Spinal cord (tissue), 10 donors: ENCODE measurements around the gene PRELID3B. TPM values are rescaled to one million over a fixed set of nuclear protein-coding genes. Genes with fewer than 3 reads are reported as not detected.

Source experiments
- DNase-seq, 6 donors: peaks; one replicate each; pipeline versions ENCODE4 v3.0.0 to v3.0.0-alpha.2; 2013 to 2015; ENCODE audit warnings: low spot score in 6 of 6, low read depth in 4 of 6
- H3K27ac ChIP-seq: one replicate; pipeline ENCODE4 v1.5.1; 2013; ENCODE audit warnings: low read depth, low read length, control low read depth
- H3K27me3 ChIP-seq: one replicate; pipeline ENCODE4 v1.6.1; 2013; ENCODE audit warnings: low read length; ENCODE audit not compliant: control insufficient read depth, insufficient read depth
- H3K36me3 ChIP-seq: one replicate; pipeline ENCODE4 v1.6.1; 2013; ENCODE audit warnings: low read length; ENCODE audit not compliant: control insufficient read depth, insufficient read depth
- H3K4me1 ChIP-seq: one replicate; pipeline ENCODE4 v1.6.1; 2013; ENCODE audit warnings: low read length; ENCODE audit not compliant: control insufficient read depth, insufficient read depth
- H3K4me3 ChIP-seq: one replicate; pipeline ENCODE4 v1.5.1; 2013; ENCODE audit warnings: low read depth, low read length, control low read depth
- H3K9me3 ChIP-seq: one replicate; pipeline ENCODE4 v1.6.1; 2013; ENCODE audit warnings: low read length; ENCODE audit not compliant: control insufficient read depth, insufficient read depth
- WGBS: methylation state at CpG from one replicate; pipeline ENCODE4 v1.1.5; 2013; ENCODE audit warnings: missing lambda C conversion rate; ENCODE audit not compliant: insufficient coverage; 5-methylcytosine and 5-hydroxymethylcytosine counted together
- polyA plus RNA-seq, 2 donors: library from polyadenylated mRNA; unstranded; fragments of 120-200 nt; gene quantifications; one replicate each; pipeline ENCODE4 v1.2.1, GENCODE V29; 2013; ENCODE audit not compliant: insufficient read length in 2 of 2
- total RNA-seq, 2 donors: library from RNA; depleted of rRNA in 1 of 2; stranded (reverse); fragments of 120-200 nt in 1 of 2; fragments of >200 nt in 1 of 2; gene quantifications; one replicate each; pipeline versions ENCODE4 v1.2.3 to v1.2.4, GENCODE V29; 2013 to 2014
- donor health status: healthy.

The PRELID3B gene
- total and polyA plus RNA-seq, 4 donors = 50.9 to 66.0 (median 62.4) TPM

DNA sequence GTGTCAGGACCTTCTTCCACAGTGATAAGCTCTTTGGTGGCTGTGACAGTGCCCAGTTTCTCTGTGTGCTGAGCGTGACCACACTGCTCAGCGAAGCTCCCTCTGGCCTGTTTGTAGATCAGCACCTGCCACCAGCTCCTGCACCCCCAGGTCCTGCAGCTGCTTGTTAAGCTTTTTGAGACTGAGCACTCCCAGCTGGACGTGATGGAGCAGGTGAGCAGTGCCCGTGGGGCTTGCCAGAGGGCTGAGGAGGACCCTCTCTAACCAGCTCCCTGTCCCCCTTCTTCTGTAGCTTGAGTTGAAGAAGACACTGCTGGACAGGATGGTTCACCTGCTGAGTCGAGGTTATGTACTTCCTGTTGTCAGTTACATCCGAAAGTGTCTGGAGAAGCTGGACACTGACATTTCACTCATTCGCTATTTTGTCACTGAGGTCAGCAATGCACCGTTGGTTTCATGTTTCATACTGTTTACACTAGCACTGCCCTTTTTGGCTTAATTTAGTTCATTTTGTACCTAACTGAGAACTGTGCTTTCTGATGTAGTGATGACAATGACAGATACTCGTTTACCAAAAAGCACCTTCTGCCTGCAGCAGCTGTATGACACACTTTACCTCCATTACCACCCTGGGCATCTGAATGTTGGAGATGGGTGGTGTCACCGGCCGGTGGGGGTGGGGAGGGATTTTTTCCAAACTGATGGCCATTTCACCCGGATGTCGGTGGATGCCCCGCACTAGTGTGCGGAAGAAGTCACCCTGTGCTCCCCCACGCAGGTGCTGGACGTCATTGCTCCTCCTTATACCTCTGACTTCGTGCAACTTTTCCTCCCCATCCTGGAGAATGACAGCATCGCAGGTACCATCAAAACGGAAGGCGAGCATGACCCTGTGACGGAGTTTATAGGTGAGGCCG, 49.0 kb downstream of the PRELID3B start:
- no peak for DNase-seq
- H3K9me3 ChIP-seq = no peaks in the 10 kb centered on the region
- H3K4me3 ChIP-seq = no peak overlapping the region
- no peaks in the 10 kb centered on the region for H3K4me1 ChIP-seq
- H3K27ac ChIP-seq = no peak overlapping the region
- H3K36me3 ChIP-seq = peaks cover 70% of the 10 kb centered on the region
- 93% methylated on average over 14 of the region's 23 CpGs for whole genome bisulfite sequencing
- no peaks in the 10 kb centered on the region for H3K27me3 ChIP-seq

- WGBS = 100% methylated on average over 2 of the region's 3 CpGs
- Histone ChIP-seq H3K27ac (no peak overlapping the region), H3K9me3 (no peaks in the 10 kb centered on the region), H3K4me1 (no peaks in the 10 kb centered on the region), H3K36me3 (peaks cover 76% of the 10 kb centered on the region), H3K27me3 (no peaks in the 10 kb centered on the region), H3K4me3 (no peak overlapping the region)
- DNase-seq = no peak
These were observed 49.7 kb downstream of the PRELID3B start for GRCh38 chr20:58992911-58993310.

DNA sequence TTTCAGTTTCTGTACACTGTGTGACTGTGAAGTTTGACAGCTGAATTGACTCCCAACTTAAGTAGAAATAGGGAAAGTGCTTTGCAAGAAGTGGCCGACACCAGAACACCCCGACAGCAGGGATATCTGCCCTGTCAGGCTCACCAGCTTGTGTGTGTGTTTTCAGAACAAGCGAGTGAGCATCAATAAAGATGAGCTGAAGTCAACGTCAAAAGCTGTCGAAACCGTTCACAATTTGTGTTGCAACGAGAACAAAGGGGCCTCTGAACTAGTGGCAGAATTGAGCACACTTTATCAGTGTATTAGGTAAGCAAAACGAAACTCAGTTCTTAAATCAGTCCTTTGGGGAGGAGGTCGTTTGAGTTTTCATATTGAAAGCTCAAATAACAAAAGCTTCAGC, 50.9 kb downstream of the PRELID3B start:
- Histone ChIP-seq H3K4me3 (no peak overlapping the region), H3K36me3 (peaks cover 73% of the 10 kb centered on the region), H3K9me3 (no peaks in the 10 kb centered on the region), H3K27me3 (no peaks in the 10 kb centered on the region), H3K27ac (no peak overlapping the region), H3K4me1 (no peaks in the 10 kb centered on the region)
- DNase-seq = no peak
- WGBS = 87% methylated on average over 7 of the region's 9 CpGs

GRCh38 chr20:58990651-58991445, 51.7 kb downstream of the PRELID3B start:
- Histone ChIP-seq H3K27me3 (no peaks in the 10 kb centered on the region), H3K9me3 (no peaks in the 10 kb centered on the region), H3K36me3 (peaks cover 74% of the 10 kb centered on the region), H3K4me1 (no peaks in the 10 kb centered on the region), H3K4me3 (no peak overlapping the region), H3K27ac (no peak overlapping the region)
- no peak for DNase-seq
- 92% methylated on average over 9 of the region's 14 CpGs for WGBS

- H3K36me3 ChIP-seq = peaks cover 58% of the 10 kb centered on the region
- H3K9me3 ChIP-seq = no peaks in the 10 kb centered on the region
- 96% methylated on average over 9 of the region's 10 CpGs for WGBS
- no peak for DNase-seq
- no peak overlapping the region for H3K27ac ChIP-seq
- H3K4me1 ChIP-seq = no peaks in the 10 kb centered on the region
- H3K27me3 ChIP-seq = no peaks in the 10 kb centered on the region
- H3K4me3 ChIP-seq = no peak overlapping the region
These were observed 53.4 kb downstream of the PRELID3B start for GRCh38 chr20:58989196-58989595.

DNA sequence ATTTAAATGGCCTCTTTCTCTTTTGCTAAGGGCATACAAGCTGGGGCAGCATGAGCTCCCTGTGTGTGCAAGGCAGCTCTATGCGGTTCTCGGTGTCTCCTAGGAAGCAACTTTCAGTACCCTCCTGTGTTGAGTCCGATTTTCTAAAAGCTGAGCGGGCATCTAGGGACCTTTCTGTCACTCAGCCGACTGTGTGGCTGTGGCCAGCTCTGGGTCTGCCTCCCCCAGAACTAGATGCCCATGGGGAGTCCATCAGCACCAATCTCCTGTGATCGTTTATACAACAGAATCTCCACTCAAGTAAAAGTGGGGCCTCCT, 54.1 kb downstream of the PRELID3B start:
- Histone ChIP-seq H3K4me1 (peaks cover 2% of the 10 kb centered on the region), H3K4me3 (no peak overlapping the region), H3K9me3 (no peaks in the 10 kb centered on the region), H3K27me3 (no peaks in the 10 kb centered on the region), H3K27ac (no peak overlapping the region), H3K36me3 (peaks cover 53% of the 10 kb centered on the region)
- 83% methylated on average over 5 of the region's 6 CpGs for WGBS
- no peak for DNase-seq

- Histone ChIP-seq H3K4me3 (no peak overlapping the region), H3K36me3 (peaks cover 48% of the 10 kb centered on the region), H3K27ac (no peak overlapping the region), H3K4me1 (peaks cover 6% of the 10 kb centered on the region), H3K9me3 (no peaks in the 10 kb centered on the region), H3K27me3 (no peaks in the 10 kb centered on the region)
- no peak for DNase-seq
- WGBS = 79% methylated on average over 7 of the region's 9 CpGs
These were observed 54.6 kb downstream of the PRELID3B start for GRCh38 chr20:58987790-58988564.

DNA sequence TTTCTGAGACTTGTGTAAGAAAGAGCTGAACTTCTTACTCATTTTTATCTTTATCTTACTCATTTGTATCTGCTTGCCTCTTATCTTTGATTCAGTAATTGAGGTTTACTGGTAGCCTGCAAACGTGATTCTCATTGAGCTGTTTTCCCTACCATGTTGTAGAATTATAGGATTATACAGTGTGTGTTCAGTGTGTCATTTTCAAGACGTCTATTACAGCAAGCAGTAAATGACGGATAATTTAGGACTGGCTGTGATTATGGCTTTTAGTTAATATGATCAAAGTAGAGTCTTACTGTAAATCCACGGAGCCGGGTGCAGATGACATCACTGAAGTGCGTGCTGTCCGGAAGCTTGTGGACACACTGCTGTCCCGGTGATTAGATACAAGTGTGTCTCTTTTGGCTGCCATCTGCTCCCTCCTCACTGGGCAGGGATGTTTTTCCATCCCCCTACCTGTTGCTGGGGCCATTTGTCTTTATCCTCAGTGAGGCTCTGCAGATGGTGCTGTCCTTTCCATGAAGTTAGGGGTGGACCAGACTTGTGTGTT, 55.5 kb downstream of the PRELID3B start:
- Histone ChIP-seq H3K4me3 (no peak overlapping the region), H3K27ac (no peak overlapping the region), H3K9me3 (no peaks in the 10 kb centered on the region), H3K4me1 (peaks cover 14% of the 10 kb centered on the region), H3K36me3 (peaks cover 42% of the 10 kb centered on the region), H3K27me3 (no peaks in the 10 kb centered on the region)
- no peak for DNase-seq
- 89% methylated on average over 7 of the region's 8 CpGs for WGBS

DNA sequence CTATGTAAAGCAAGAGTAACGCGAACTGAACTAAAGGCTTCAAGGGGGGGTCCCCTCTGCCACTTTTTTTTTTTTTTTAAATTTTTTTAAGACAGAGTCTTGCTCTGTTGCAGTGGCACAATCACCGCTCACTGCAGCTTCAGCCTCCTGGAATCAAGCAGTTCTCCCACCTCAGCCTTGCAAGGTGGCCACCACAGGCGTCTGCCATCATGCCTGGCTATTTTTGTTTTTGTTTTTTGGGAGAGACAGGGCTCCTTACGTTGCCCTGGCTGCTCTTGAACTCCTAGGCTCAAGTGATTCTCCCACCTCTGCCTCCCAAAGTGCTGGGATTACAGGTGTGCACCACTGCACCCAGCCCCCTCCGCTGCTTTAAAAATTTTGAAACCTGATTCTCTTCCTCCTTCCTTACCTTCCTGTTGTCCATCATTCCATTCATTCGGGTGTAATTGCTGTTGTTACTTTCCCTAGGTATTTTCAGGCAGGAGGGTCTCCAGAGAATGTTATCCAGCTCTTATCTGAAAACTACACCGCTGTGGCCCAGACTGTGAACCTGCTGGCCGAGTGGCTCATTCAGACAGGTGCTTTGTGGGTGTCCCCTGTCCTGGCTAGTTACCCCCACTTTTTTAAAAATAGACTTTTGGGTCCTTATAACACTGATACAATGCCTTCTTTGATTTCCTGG, 56.2 kb downstream of the PRELID3B start:
- Histone ChIP-seq H3K27me3 (no peaks in the 10 kb centered on the region), H3K9me3 (no peaks in the 10 kb centered on the region), H3K4me1 (peaks cover 17% of the 10 kb centered on the region), H3K4me3 (no peak overlapping the region), H3K36me3 (peaks cover 41% of the 10 kb centered on the region), H3K27ac (no peak overlapping the region)
- DNase-seq = no peak
- 75% methylated on average over 2 of the region's 9 CpGs for WGBS
